NCI-H2227 treated with DMSO at 0.1 percent for 48 hours (cell line): Measurements from ENCODE around the gene EPB41.
"Not testable (repeated sequence)": the region's sequence is repeated elsewhere in the genome, so short reads cannot be mapped to it uniquely, and the experiment has no call there.

Source experiments
- DNase-seq: peaks from one replicate; lab custom pipeline; 2025; lab: John Stamatoyannopoulos, UW

EPB41 gene

GRCh38 chr1:29133861-29134694 lies 219.7 kb downstream of the EPB41 start:
- no peak for DNase-seq

GRCh38 chr1:29134695-29135028 lies 220.3 kb downstream of the EPB41 start:
- DNase-seq, result no peak

- no peak for DNase-seq
These were observed 222.1 kb downstream of the EPB41 start for GRCh38 chr1:29136391-29136915.

GRCh38 chr1:29142714-29143113 lies 228.3 kb downstream of the EPB41 start:
- no peak for DNase-seq

- no peak for DNase-seq
These were observed 229.8 kb downstream of the EPB41 start for GRCh38 chr1:29144178-29144577.

GRCh38 chr1:29145739-29146437 lies 231.5 kb downstream of the EPB41 start:
- DNase-seq, result no peak

- no peak for DNase-seq
These were observed 234.5 kb downstream of the EPB41 start for GRCh38 chr1:29148656-29149491.

GRCh38 chr1:29150346-29150745 lies 236.0 kb downstream of the EPB41 start:
- not testable (repeated sequence) for DNase-seq

GRCh38 chr1:29152046-29152805 lies 237.9 kb downstream of the EPB41 start:
- no peak for DNase-seq

- peak; percentile 80 for DNase-seq
These were observed 242.3 kb downstream of the EPB41 start for GRCh38 chr1:29156543-29157268.

GRCh38 chr1:29157269-29157601 lies 242.9 kb downstream of the EPB41 start:
- no peak for DNase-seq

GRCh38 chr1:29159773-29160172 lies 245.4 kb downstream of the EPB41 start:
- no peak for DNase-seq

- DNase-seq, result no peak
These were observed 247.7 kb downstream of the EPB41 start for GRCh38 chr1:29162025-29162424.

- DNase-seq, result no peak
These were observed 248.2 kb downstream of the EPB41 start for GRCh38 chr1:29162476-29163138.

GRCh38 chr1:29164588-29164987 lies 250.2 kb downstream of the EPB41 start:
- DNase-seq, result no peak

- DNase-seq, result no peak
These were observed 252.0 kb downstream of the EPB41 start for GRCh38 chr1:29166291-29166878.

- DNase-seq, result no peak
These were observed 253.5 kb downstream of the EPB41 start for GRCh38 chr1:29167904-29168303.
